ENCODE results near the gene ZMIZ2.

GRCh38 chr7:44797329-44798258 is 48.9 kb downstream of the ZMIZ2 start:
- TF ChIP-seq CTCF (IDR thresholded peaks at IDR 0.05; ENCODE audit: insufficient read depth, low read depth, low read length), result peak; percentile 29
- TF ChIP-seq EZH2 (IDR thresholded peaks at IDR 0.05; ENCODE audit: insufficient read depth, low read length), result no peak
